ENCODE results near the gene ZMAT5.

The ZMAT5 gene

GRCh38 chr22:29733362-29734201, 33.2 kb downstream of the ZMAT5 start:
- no peaks in the 10 kb centered on the region for H3K36me3 ChIP-seq (ENCODE audit: insufficient read depth, low read length)
- no peaks in the 10 kb centered on the region for H4K20me1 ChIP-seq (ENCODE audit: insufficient read depth, low read length)
- H3K9me3 ChIP-seq (ENCODE audit: low read length), result no peaks in the 10 kb centered on the region
- H3F3A ChIP-seq (ENCODE audit: insufficient read depth, low read length), result no peaks in the 10 kb centered on the region
- H3K4me3 ChIP-seq (ENCODE audit: low read depth, low read length, poor library complexity, severe bottlenecking), result no peak overlapping the region
- H3K9me2 ChIP-seq (ENCODE audit: low read depth, low read length), result no peaks in the 10 kb centered on the region
- no peak overlapping the region for H3K4me2 ChIP-seq (ENCODE audit: low read length)
- no peak overlapping the region for H3K27ac ChIP-seq (ENCODE audit: low read depth, low read length, poor library complexity, severe bottlenecking)
- H3K27me3 ChIP-seq (ENCODE audit: insufficient read depth, low read length), result no peaks in the 10 kb centered on the region
- H2AFZ ChIP-seq (ENCODE audit: low read length), result no peak overlapping the region
- no peaks in the 10 kb centered on the region for H3K4me1 ChIP-seq (ENCODE audit: insufficient read depth, low read length, severe bottlenecking)
- H3K79me2 ChIP-seq (ENCODE audit: insufficient read depth, low read length), result no peaks in the 10 kb centered on the region
- no peak for TF ChIP-seq EZH2 (IDR thresholded peaks at IDR 0.05; ENCODE audit: borderline replicate concordance, low read length)
- TF ChIP-seq, protein P1, sequence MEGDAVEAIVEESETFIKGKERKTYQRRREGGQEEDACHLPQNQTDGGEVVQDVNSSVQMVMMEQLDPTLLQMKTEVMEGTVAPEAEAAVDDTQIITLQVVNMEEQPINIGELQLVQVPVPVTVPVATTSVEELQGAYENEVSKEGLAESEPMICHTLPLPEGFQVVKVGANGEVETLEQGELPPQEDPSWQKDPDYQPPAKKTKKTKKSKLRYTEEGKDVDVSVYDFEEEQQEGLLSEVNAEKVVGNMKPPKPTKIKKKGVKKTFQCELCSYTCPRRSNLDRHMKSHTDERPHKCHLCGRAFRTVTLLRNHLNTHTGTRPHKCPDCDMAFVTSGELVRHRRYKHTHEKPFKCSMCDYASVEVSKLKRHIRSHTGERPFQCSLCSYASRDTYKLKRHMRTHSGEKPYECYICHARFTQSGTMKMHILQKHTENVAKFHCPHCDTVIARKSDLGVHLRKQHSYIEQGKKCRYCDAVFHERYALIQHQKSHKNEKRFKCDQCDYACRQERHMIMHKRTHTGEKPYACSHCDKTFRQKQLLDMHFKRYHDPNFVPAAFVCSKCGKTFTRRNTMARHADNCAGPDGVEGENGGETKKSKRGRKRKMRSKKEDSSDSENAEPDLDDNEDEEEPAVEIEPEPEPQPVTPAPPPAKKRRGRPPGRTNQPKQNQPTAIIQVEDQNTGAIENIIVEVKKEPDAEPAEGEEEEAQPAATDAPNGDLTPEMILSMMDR (IDR thresholded peaks at IDR 0.05; ENCODE audit: low read length), result no peak
- no peak overlapping the region for H3K9ac ChIP-seq (ENCODE audit: low read length)

- Histone ChIP-seq H3K4me3 (ENCODE audit: low read depth, low read length, poor library complexity, severe bottlenecking) (no peak overlapping the region), H3K4me2 (ENCODE audit: low read length) (no peak overlapping the region)
- TF ChIP-seq EZH2 (IDR thresholded peaks at IDR 0.05; ENCODE audit: borderline replicate concordance, low read length), result no peak
- TF ChIP-seq, protein P1 (IDR thresholded peaks at IDR 0.05; ENCODE audit: low read length), result no peak
These were observed 33.9 kb downstream of the ZMAT5 start for GRCh38 chr22:29732883-29733282.

GRCh38 chr22:29731058-29731850, 35.6 kb downstream of the ZMAT5 start:
- Histone ChIP-seq H3K27ac (ENCODE audit: low read depth, low read length, poor library complexity, severe bottlenecking) (no peak overlapping the region), H3K9me3 (ENCODE audit: low read length) (no peaks in the 10 kb centered on the region), H3K27me3 (ENCODE audit: insufficient read depth, low read length) (peaks cover under 1% of the 10 kb centered on the region; the same call in 1 of the 2 replicates), H4K20me1 (ENCODE audit: insufficient read depth, low read length) (no peaks in the 10 kb centered on the region), H3K79me2 (ENCODE audit: insufficient read depth, low read length) (no peaks in the 10 kb centered on the region), H3K9ac (ENCODE audit: low read length) (no peak overlapping the region), H3F3A (ENCODE audit: insufficient read depth, low read length) (no peaks in the 10 kb centered on the region), H3K36me3 (ENCODE audit: insufficient read depth, low read length) (no peaks in the 10 kb centered on the region), H3K4me3 (ENCODE audit: low read depth, low read length, poor library complexity, severe bottlenecking) (no peak overlapping the region), H3K4me1 (ENCODE audit: insufficient read depth, low read length, severe bottlenecking) (no peaks in the 10 kb centered on the region), H2AFZ (ENCODE audit: low read length) (no peak overlapping the region), H3K9me2 (ENCODE audit: low read depth, low read length) (no peaks in the 10 kb centered on the region), H3K4me2 (ENCODE audit: low read length) (no peak overlapping the region)
- TF ChIP-seq, protein P1 (IDR thresholded peaks at IDR 0.05; ENCODE audit: low read length), result no peak
- no peak for TF ChIP-seq EZH2 (IDR thresholded peaks at IDR 0.05; ENCODE audit: borderline replicate concordance, low read length)

More at GRCh38 chr22:29732883-29733282, 33.9 kb downstream of the ZMAT5 start:
- Histone ChIP-seq H3K36me3 (ENCODE audit: insufficient read depth, low read length) (no peaks in the 10 kb centered on the region), H3K27ac (ENCODE audit: low read depth, low read length, poor library complexity, severe bottlenecking) (no peak overlapping the region), H4K20me1 (ENCODE audit: insufficient read depth, low read length) (no peaks in the 10 kb centered on the region), H2AFZ (ENCODE audit: low read length) (no peak overlapping the region), H3K4me1 (ENCODE audit: insufficient read depth, low read length, severe bottlenecking) (no peaks in the 10 kb centered on the region), H3K79me2 (ENCODE audit: insufficient read depth, low read length) (no peaks in the 10 kb centered on the region), H3K9me3 (ENCODE audit: low read length) (no peaks in the 10 kb centered on the region), H3K9ac (ENCODE audit: low read length) (no peak overlapping the region), H3K9me2 (ENCODE audit: low read depth, low read length) (no peaks in the 10 kb centered on the region), H3F3A (ENCODE audit: insufficient read depth, low read length) (no peaks in the 10 kb centered on the region), H3K27me3 (ENCODE audit: insufficient read depth, low read length) (no peaks in the 10 kb centered on the region)

Data from OCI-LY1 (cell line).